Activated CD4-positive, alpha-beta T cell treated with anti-CD3 and anti-CD28 coated beads for 4 hours (primary cell): ENCODE results near the gene RAP1A.
"Not testable (repeated sequence)": the region's sequence is repeated elsewhere in the genome, so short reads cannot be mapped to it uniquely, and the experiment has no call there.

Source experiments
- DNase-seq, 2 donors: peaks; one replicate each; pipeline ENCODE4 v3.0.0-alpha.2; 2020

Gene RAP1A

DNA sequence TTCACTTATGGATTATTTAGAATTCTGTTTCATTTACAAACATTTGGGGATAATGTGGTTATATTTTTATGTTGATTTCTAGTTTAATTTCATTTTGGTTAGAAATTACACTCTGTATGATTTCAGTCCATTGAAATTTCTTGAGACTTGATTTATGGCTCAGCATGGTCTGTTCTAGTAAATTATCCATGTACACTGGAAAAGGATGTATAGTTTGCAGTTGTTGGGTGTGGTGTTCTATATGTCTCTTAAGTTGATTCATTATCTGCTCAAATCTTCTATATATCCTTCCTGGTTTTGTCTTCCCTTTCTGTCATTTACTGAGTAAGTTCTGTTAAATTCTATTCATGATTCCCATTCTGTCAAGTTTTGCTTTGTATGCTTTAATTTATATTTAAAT is 52.3 kb downstream of the RAP1A start:
- no peak for DNase-seq

DNA sequence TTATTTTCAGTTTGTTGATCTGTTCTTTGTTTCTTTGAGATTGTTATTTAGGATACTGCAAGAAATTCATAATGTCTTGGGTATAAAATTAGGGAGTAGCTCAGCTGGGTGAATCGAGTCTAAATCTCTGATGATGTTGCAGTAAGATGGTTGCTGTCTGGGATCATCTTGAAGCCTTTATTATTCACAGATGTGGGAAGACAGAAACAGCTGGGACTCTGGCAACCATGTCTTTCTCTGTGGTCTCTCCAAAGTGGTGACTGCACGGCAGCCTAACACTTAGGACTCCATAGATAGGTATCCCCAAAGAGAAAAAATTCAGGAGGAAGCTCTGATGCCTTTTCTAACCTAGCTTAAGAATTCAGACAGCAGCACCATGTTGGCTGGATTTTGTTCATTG is 52.7 kb downstream of the RAP1A start:
- DNase-seq, result no peak

DNA sequence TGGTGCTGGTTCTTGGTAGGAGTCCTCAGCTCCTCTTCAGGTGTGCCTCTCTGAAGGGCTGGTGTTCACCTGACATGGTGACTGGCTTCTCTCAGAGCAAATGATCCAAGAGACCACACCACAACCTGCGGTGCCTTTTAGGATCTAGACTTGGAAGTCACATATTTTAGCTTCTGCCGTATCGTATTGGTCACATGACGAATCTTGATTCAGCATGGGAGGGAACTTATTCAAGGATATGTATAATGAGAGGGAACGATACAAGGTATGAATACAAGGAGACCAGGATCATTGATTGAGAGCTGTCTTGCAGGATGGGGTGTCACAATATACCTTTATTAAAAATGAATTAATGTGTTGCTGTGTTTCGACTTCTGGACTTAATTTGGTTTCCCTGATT is 58.0 kb downstream of the RAP1A start:
- no peak for DNase-seq

DNA sequence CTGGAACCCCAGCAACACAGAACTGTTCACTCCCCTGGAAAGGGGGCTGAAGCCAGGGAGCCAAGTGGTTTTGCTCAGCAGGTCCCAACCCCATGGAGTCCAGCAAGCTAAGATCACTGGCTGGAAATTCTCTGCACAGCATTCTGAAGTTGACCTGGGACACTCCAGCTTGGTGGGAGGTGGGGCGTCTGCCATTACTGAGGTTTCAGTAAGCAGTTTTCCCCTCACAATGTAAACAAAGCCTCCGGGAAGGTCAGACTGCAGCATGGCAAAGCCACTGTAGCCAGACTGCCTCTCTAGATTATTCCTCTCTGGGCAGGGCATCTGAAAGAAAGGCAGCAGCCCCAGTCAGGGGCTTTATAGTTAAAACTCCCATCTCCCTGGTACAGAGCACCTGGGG is 60.0 kb downstream of the RAP1A start:
- no peak for DNase-seq

DNA sequence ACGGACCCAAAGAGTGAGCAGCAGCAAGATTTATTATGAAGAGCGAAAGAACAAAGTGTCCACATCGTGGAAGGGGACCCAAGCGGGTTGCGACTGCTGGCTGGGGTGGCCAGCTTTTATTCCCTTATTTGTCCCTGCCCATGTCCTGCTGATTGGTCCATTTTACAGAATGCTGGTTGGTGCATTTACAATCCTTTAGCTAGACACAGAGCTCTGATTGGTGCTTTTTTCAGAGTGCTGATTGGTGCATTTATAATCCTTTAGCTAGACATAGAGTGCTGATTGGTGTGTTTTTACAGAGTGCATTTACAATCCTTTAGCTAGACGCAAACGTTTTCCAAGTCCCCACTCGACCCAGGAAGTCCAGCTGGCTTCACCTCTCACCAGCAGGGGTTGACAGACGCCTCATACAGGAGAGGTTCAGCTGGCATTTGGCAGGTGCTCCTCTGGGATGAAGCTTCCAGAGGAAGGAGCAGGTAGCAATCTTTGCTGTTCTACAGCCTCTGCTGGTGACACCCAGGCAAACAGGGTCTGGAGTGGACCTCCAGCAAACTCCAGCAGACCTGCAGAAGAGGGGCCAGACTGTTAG is 60.7 kb downstream of the RAP1A start:
- DNase-seq, result not testable (repeated sequence)

DNA sequence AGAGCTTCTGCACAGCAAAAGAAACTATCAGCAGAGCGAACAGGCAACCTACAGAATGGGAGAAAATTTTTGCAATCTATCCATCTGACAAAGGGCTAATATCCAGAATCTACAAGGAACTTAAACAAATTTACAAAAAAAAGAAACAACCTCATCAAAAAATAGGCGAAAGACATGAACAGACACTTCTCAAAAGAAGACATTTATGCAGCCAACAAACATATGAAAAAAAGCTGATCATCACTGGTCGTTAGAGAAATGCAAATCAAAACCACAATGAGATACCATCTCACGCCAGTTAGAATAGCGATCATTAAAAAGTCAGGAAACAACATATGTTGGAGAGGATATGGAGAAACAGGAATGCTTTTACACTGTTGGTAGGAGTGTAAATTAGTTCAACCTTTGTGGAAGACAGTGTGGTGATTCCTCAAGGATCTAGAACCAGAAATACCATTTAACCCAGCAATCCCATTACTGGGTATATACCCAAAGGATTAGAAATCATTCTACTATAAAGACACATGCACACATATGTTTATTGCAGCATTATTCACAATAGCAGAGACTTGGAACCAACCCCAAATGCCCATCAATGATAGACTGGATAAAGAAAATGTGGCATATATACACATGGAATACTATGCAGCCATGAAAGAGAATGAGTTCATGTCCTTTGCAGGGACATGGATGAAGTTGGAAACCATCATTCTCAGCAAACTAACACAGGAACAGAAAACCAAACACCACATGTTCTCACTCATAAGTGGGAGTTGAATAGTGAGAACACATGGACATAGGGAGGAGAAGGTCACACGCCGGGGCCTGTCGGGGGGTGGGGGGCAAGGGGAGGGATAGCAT is 65.9 kb downstream of the RAP1A start:
- DNase-seq, result not testable (repeated sequence)

DNA sequence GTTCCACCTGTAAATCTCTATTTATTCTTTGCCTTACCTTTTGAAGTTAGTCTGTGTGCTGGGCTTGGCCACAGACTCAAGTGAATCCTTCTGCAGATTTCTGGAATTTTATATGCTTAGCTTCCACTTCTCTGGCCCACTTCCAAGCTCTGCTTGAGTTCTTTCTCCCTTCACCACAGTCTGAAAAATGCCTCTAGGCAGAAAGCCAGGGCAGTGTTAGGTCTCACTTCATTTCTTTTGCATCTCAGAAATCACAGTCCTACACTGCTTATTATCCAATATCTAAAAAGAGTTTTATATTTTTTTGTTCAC is 70.7 kb downstream of the RAP1A start:
- no peak for DNase-seq

DNA sequence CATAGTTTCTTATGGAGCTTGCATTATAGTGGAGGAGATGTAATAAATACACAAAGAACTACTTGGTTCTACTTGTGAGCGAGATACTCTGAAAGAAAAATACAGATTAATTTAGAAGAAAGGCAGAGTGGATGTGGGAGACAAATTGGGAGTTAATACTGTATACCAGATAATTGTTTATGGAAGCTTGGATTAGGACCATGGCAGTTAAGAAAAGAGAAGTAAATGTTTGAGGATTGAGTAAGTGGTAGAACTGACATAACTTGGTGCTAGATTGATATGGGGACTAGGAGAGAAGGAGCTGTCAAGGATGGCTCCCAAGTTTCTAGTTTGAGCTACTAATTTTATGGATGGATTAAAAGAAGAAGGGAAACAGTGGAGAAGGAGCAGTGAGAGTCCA is 72.3 kb downstream of the RAP1A start:
- no peak for DNase-seq

DNA sequence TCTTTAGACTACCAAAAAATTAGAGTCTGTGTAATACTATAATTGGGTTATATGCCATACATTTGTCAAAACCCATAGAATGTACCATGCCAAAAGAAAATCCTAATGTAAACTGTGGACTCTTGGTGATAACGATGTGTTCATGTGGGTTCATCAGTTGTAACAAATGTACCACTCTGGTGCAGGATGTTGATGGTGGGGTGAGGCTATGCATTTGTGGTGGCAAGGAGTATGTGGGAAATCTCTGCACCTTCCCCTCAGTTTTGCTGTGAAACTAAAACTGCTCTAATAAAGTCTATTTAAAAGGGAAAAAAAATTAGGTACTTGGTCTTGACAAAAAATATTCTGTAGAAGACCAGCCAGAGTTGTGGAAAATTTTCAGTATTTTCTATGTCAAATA is 76.2 kb downstream of the RAP1A start:
- DNase-seq, result no peak

DNA sequence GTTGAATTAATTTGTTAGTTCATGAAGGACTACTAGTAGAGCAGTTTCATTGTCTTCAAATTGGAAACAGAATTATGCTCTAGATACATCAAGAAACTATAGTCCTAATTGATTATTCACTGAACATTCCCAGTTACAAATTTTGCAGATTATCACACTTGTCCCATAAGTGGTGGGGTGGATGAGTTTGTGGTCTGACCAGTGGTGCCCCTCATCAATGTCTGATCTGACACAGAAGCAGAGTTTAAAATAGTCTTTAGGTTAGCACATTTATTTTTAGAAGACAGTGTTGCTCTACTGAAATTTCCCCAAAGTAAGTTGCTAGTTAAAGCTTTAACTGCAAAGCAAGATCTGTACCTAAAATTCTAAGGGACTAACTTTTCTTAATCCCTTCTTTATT is 76.7 kb downstream of the RAP1A start:
- DNase-seq, result no peak

DNA sequence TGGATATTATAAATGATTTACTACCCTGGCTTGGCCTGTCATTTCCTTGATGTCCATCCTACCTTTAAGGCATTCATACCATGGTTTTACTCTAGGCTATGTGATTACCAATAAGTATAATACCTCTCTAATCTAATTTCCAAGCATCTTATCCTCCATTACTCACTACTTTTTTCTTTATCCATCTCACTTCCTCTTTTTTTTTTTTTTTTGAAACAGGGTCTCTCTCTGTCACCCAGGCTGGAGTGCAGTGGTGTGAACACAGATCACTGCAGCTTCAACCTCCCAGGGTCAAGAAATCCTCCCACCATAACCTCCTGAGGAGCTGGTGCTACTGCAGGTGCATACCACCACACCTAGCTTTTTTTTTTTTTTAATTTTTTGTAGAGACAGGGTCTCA is 79.7 kb downstream of the RAP1A start:
- no peak for DNase-seq

DNA sequence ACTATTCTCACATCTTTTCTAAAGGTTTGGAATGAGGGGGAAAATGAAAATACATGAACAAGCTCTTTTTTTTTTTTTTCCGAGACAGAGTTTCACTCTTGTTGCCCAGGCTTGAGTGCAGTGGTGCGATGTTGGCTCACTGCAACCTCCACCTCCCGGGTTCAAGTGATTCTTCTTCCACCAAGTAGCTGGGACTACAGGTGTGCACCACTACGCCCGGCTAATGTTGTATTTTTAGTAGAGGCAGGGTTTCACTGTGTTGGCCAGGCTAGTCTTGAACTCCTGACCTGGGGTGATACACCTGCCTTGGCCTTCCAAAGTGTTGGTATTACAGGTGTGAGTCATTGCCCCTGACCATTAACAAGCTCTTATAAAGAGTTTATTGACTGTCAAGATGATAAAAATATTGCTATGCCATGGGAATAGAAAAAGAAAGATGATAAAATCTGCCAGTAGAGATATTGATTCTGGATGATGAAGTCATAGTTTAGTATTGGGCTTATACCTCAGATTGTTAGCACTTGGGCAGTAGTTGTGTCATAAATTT is 83.0 kb downstream of the RAP1A start:
- DNase-seq, result no peak

DNA sequence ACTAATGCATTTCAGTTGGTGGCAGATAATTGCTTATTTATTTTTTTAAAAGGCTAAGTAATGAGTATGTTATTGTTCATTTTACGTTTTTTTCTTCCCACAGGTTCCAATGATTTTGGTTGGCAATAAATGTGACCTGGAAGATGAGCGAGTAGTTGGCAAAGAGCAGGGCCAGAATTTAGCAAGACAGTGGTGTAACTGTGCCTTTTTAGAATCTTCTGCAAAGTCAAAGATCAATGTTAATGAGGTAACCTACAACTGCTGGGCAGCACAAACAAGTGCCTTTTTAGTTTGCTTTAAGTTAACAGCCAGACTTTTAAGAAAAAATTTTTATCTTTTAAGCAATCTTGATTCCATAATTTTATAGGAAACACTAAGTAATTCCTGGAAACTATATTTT is 84.7 kb downstream of the RAP1A start:
- DNase-seq, result no peak

DNA sequence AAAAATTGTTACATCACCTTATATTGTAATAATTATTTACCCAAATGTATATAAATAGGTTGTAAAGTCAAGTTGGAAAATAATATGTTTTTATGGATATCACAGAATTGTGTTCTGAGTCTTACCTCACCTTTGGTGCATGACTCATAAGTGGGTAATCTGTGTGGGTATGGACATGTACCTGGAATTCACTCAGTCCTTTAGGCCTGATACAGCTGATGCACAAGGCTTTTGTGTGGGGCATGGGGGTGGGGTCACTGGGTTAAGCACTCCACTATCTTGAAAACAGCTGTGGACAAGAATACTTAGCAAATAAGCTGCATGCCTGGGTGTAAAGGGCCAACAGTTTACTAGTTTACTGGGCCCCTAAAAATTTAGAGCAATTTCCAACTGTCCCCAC is 85.2 kb downstream of the RAP1A start:
- no peak for DNase-seq

DNA sequence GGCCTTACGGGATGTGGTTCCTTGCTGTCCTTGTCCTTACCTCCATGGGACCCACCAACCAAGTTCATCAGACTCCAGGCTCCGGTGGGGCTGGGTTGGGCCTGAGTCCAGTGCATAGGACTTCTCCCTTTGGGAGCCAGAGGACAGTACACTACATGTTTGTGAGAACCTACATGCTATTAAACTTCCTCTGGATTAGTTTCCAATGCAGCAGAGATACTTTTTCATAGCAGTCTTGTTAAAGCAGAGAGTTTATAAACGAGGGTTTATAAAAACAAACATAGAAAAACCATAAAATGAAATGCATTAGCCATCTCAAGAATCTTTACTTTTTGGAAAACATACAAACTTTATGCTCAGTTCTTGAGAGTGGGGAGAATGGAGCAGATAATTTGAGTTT is 86.3 kb downstream of the RAP1A start:
- no peak for DNase-seq

DNA sequence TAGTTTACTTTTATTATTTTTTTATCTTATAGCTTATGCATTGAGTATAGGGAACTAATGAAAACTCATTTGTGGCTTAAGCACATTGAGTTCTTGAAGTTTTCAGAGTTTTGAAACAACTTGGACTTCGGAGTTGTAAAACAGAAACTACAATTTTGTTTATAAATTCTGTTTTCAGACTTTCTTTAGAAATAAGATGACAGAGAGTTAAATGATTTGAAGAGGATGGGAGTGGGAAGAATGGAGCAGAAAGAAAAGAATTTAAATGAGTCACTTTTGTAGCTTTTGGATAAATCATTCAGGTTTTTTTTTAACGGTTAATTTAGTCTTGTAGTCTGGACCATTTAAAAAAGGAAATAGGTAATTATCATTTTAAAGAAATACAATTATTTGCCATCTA is 87.3 kb downstream of the RAP1A start:
- no peak for DNase-seq

DNA sequence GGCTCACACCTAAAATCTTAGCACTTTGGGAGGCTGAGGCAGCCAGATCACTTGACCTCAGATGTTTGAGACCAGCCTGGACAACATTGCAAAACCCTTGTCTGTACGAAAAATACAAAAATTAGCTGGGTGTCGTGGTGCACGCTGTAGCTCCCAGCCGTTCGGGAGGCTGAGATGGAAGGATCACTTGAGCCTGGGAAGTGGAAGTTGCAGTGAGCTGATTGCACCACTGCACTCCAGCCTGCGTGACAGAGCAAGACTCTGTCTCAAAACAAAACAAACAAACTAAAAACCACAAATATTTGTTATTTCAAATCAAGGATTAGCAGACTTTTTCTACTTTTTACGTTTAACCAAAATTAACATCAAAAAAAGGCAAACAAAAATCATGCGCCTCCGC is 88.3 kb downstream of the RAP1A start:
- DNase-seq, result no peak

DNA sequence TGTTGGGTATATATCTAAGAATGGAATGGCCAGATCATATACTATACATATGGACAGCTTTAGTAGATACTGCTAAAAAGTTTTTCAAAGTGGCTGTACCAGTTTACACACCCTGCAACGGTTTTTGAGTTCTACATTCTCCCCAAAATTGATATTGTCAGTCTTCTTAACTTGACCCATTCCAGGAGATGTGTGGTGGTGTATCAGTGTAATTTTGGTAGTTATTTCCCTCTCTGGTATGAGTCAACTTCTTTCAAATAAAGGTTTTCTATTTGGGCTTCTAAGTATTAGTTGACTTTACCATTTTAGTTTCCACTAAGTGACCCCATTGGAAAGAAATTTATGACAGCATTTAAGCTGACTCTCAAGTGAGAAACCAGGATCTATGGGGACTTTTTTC is 90.4 kb downstream of the RAP1A start:
- DNase-seq, result no peak

DNA sequence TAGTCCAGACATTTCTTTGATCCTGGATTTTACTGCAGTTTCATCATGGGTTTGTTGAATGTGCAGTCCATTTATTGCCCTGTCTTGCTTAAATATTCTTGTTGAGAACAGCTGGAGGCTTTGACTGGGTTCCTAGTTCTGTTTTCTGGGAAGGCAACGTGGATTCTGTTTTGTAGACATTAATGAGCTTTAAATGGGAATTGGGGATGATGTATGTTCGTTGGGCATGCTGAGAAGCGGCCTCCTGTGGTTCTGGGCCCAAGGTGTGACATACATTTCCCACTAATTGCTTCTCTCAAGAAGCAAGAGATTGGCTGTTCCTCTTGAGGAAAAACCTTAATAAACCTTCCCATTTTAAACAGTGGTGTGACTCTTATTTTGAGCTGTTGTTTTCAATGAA is 96.7 kb downstream of the RAP1A start:
- no peak for DNase-seq

DNA sequence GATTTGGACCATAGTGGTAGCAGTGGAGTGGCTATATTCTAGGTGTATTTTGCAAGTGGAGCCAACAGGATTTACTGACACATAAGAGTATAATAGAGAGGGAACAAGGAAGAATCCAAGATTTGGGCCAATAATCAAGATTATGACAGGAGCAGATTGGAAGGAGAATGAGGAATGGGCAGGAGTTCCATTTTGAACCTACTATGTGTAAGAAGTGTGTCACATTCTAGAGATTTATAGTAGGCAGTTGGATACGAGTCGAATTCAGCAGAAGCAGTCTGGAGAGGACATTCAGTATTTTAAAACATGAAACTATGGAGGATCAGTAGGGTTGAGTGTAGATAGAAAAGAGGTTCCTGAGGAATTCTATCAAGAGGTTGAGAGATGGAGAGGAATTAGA is 97.9 kb downstream of the RAP1A start:
- no peak for DNase-seq

DNA sequence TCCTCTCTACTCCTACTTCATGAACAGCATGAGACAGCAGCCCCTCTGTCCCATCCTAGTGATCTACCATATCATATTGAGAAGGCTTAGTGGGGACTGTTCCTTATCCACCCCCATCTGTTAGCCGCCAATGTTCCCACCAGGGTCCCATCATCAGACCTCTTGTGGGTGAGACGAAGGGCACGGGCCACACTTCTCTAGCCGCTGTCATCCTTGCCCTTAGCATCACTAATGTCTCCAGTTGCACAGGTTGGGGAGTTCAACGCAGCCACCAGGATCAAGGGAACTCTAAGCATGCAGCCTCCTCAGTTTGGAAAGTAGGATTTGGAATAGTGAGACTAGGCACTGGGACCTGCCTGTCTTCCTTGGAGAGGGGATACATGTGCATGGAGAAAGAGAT is 99.5 kb downstream of the RAP1A start:
- no peak for DNase-seq

DNA sequence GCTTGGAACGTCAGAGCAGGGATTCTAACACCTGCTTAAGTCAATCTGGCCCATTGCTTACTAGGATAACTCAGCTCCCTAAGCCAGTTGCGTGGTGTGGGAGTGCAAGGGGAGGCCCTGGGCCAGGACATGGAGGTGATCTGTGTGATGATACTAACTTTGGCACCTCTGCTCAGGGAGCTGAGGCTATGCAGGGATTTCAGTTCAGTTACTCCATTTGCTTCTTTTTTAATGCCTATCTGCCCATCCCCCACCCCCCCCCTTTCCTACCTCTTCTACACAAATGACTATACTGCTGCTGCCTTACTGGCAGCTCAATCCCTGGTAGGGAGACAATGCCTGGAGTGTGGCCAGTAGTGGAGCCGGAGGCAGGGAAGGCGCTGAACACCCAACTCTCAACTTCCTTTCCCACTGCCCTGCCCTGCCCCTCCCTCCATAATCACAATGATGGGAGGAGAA is 100.1 kb downstream of the RAP1A start:
- DNase-seq, result no peak

DNA sequence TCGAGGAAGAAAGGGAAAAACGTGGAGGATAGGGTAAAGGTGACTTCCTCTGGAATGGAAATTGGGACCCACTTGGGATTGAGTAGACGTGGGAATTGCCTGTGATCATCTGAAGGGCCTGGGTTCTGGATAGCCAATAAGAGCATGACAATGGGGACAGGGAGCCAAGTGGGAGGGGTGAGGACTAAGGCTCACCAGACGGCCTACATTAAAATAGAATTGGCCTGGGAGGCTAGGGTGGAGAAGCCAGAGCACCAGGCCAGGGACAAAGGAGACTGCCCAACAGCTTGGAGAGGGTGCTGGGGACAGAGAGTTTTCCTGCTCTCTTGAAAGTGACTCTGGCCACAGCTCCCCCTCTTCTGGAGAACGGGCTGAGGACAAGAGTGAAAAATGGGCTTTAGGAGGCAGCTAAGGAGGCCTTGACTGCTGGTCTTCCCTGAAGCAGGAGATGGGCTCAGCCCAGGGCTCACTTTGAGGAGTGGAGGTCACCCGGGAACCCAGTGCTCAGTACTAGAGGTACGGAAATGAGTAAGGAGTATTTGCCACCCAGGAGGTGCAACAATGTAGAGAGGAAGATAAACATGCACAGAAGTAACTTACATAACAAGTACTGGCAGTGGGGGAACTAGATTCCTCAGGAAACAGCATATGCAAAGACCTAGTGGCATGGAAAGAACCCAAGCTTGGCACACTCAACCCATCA is 100.8 kb downstream of the RAP1A start:
- no peak for DNase-seq
